ENCODE measurements around the gene MRPS6. TPM values are rescaled to one million over a fixed set of nuclear protein-coding genes. Genes with fewer than 3 reads are reported as not detected.

MRPS6 gene
- total RNA-seq, 1 experiment from 2014 or later = 55.1 TPM

DNA sequence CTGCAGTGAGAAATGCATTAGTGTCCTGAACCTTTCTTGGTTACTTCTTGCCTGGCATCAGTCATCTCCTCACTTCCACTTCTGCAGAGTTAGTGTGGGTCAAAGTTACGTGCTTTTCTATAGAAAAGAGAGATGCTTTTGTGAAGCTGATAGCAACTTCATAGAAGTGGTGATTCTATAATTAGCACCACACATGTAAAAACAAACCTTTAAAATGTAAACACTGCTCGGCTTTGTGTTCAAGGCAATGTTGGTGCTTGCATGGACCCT lies 57.3 kb downstream of the MRPS6 start:
- Histone ChIP-seq H3K9me2 (ENCODE audit: insufficient read depth) (no peaks in the 10 kb centered on the region), H4K20me1 (ENCODE audit: insufficient read depth) (no peaks in the 10 kb centered on the region), H3K27ac (ENCODE audit: low read depth, low read length) (no peak overlapping the region), H2AFZ (ENCODE audit: low read depth, low read length, poor library complexity, severe bottlenecking) (no peak overlapping the region), H3K9me3 (ENCODE audit: control insufficient read depth in 1 of 2, insufficient read depth in 1 of 2, low read depth in 1 of 2, low read length in 2 of 2) (no peaks in the 10 kb centered on the region), H3K9ac (ENCODE audit: low read length) (no peak overlapping the region), H3K4me1 (ENCODE audit: control insufficient read depth in 1 of 2, insufficient read depth in 2 of 2, low read length in 2 of 2) (peaks cover 14 to 18% of the 10 kb centered on the region in 2 experiments; a peak in 3 of 4 replicates), H3K36me3 (ENCODE audit: control insufficient read depth in 1 of 2, insufficient read depth in 2 of 2, low read length in 2 of 2) (peaks cover 6% of the 10 kb centered on the region in 2 experiments; a peak in 2 of 4 replicates), H3K4me2 (ENCODE audit: low read length) (no peak overlapping the region), H3K79me2 (ENCODE audit: insufficient read depth, low read length) (peaks cover 76% of the 10 kb centered on the region), H3K4me3 (replicated peaks in 1 of 2; ENCODE audit: low read depth in 1 of 2, low read length in 2 of 2) (no peak overlapping the region), H3K27me3 (ENCODE audit: insufficient read depth, low read length) (no peaks in the 10 kb centered on the region)
- no peak for TF ChIP-seq RAD21 (IDR thresholded peaks at IDR 0.05; ENCODE audit: low read depth)
- TF ChIP-seq EZH2phosphoT487 (IDR thresholded peaks at IDR 0.05; ENCODE audit: borderline replicate concordance) = no peak
- no peak for TF ChIP-seq POLR2A (IDR thresholded peaks at IDR 0.05; ENCODE audit: borderline replicate concordance, extremely low read depth, insufficient read depth, insufficient read length)
- TF ChIP-seq ZNF274 (IDR thresholded peaks at IDR 0.05; ENCODE audit: low read depth, low read length) = no peak
- no peak for TF ChIP-seq SIN3A (IDR thresholded peaks at IDR 0.05; ENCODE audit: low read depth)
- no peak for TF ChIP-seq SRF (IDR thresholded peaks at IDR 0.05; ENCODE audit: low read depth)
- TF ChIP-seq, protein P1, sequence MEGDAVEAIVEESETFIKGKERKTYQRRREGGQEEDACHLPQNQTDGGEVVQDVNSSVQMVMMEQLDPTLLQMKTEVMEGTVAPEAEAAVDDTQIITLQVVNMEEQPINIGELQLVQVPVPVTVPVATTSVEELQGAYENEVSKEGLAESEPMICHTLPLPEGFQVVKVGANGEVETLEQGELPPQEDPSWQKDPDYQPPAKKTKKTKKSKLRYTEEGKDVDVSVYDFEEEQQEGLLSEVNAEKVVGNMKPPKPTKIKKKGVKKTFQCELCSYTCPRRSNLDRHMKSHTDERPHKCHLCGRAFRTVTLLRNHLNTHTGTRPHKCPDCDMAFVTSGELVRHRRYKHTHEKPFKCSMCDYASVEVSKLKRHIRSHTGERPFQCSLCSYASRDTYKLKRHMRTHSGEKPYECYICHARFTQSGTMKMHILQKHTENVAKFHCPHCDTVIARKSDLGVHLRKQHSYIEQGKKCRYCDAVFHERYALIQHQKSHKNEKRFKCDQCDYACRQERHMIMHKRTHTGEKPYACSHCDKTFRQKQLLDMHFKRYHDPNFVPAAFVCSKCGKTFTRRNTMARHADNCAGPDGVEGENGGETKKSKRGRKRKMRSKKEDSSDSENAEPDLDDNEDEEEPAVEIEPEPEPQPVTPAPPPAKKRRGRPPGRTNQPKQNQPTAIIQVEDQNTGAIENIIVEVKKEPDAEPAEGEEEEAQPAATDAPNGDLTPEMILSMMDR (IDR thresholded peaks at IDR 0.05 in 2 of 3, conservative IDR thresholded peaks at IDR 0.05 in 1 of 3; ENCODE audit: borderline replicate concordance in 1 of 3, insufficient read depth in 1 of 3, low read depth in 2 of 3, low read length in 2 of 3) = no peak
- TF ChIP-seq, protein P2, sequence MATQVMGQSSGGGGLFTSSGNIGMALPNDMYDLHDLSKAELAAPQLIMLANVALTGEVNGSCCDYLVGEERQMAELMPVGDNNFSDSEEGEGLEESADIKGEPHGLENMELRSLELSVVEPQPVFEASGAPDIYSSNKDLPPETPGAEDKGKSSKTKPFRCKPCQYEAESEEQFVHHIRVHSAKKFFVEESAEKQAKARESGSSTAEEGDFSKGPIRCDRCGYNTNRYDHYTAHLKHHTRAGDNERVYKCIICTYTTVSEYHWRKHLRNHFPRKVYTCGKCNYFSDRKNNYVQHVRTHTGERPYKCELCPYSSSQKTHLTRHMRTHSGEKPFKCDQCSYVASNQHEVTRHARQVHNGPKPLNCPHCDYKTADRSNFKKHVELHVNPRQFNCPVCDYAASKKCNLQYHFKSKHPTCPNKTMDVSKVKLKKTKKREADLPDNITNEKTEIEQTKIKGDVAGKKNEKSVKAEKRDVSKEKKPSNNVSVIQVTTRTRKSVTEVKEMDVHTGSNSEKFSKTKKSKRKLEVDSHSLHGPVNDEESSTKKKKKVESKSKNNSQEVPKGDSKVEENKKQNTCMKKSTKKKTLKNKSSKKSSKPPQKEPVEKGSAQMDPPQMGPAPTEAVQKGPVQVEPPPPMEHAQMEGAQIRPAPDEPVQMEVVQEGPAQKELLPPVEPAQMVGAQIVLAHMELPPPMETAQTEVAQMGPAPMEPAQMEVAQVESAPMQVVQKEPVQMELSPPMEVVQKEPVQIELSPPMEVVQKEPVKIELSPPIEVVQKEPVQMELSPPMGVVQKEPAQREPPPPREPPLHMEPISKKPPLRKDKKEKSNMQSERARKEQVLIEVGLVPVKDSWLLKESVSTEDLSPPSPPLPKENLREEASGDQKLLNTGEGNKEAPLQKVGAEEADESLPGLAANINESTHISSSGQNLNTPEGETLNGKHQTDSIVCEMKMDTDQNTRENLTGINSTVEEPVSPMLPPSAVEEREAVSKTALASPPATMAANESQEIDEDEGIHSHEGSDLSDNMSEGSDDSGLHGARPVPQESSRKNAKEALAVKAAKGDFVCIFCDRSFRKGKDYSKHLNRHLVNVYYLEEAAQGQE (IDR thresholded peaks at IDR 0.05; ENCODE audit: low read depth) = no peak
- TF ChIP-seq POLR2AphosphoS5 (IDR thresholded peaks at IDR 0.05; ENCODE audit: low read depth, low read length) = no peak
- TF ChIP-seq CEBPB (IDR thresholded peaks at IDR 0.05; ENCODE audit: low read depth) = no peak
- no peak for TF ChIP-seq FOSL1 (IDR thresholded peaks at IDR 0.05; ENCODE audit: low read depth)
- TF ChIP-seq EZH2 (IDR thresholded peaks at IDR 0.05) = no peak
- TF ChIP-seq, protein P3, sequence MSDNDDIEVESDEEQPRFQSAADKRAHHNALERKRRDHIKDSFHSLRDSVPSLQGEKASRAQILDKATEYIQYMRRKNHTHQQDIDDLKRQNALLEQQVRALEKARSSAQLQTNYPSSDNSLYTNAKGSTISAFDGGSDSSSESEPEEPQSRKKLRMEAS (IDR thresholded peaks at IDR 0.05) = no peak
- no peak for TF ChIP-seq SP1 (IDR thresholded peaks at IDR 0.05; ENCODE audit: low read depth)
- TF ChIP-seq EGR1 (IDR thresholded peaks at IDR 0.05; ENCODE audit: low read depth) = no peak
- BruUV-seq (replicated peaks) = no TSS peak
- no peak for ATAC-seq
- ChIA-PET POLR2A (no interaction called here), CTCF (no interaction called here), RAD21 (ENCODE audit: low non-redundant PET in 1 of 2, low total read pairs in 2 of 2, uncharacterized antibody in 2 of 2, unreplicated experiment in 2 of 2) (no interaction called here)
- intact Hi-C loops (cut with micrococcal nuclease) = no loop called here
- no peak for DNase-seq (ENCODE audit: low read depth, low spot score)
